OCI-LY1 (cell line): Measurements from ENCODE around the gene FAM120A.
A peak's percentile ranks its signal among the peaks of the same experiment; 100 is the strongest.

Experiments
- H2AFZ ChIP-seq: fragments of 200-600 bp; sonication (generic), shearing (Covaris generic); 2 replicates; pipeline ENCODE4 v1.6.0; 2014; ENCODE audit warnings: antibody characterized with exemption, mild to moderate bottlenecking, low read length
- H3F3A ChIP-seq: fragments of 200-600 bp; sonication (generic), shearing (Covaris generic); 2 replicates; pipeline ENCODE4 v1.6.0; 2014; ENCODE audit warnings: mild to moderate bottlenecking, antibody characterized with exemption, low read length, moderate library complexity; ENCODE audit not compliant: insufficient read depth
- H3K27ac ChIP-seq: fragments of 200-600 bp; sonication (generic); 2 replicates; pipeline ENCODE4 v1.5.1; 2014; ENCODE audit warnings: low read length, mixed run types, mild to moderate bottlenecking, low read depth; ENCODE audit not compliant: poor library complexity, severe bottlenecking
- H3K27me3 ChIP-seq: fragments of 200-600 bp; sonication (generic); 2 replicates; pipeline ENCODE4 v1.6.0; 2014; ENCODE audit warnings: antibody characterized with exemption, mild to moderate bottlenecking, low read length, moderate library complexity; ENCODE audit not compliant: insufficient read depth
- H3K36me3 ChIP-seq: fragments of 200-600 bp; sonication (generic); 2 replicates; pipeline ENCODE4 v1.6.1; 2014; ENCODE audit warnings: mild to moderate bottlenecking, antibody characterized with exemption, low read length, moderate library complexity, mixed read lengths; ENCODE audit not compliant: insufficient read depth
- H3K4me1 ChIP-seq: fragments of 200-600 bp; sonication (generic); 2 replicates; pipeline ENCODE4 v1.5.1; 2014; ENCODE audit warnings: mild to moderate bottlenecking, low read length, moderate library complexity; ENCODE audit not compliant: insufficient read depth, severe bottlenecking
- H3K4me2 ChIP-seq: fragments of 200-600 bp; sonication (generic), shearing (Covaris generic); 2 replicates; pipeline ENCODE4 v1.6.1; 2014; ENCODE audit warnings: low read length
- H3K4me3 ChIP-seq: fragments of 200-600 bp; sonication (generic); 2 replicates; pipeline ENCODE4 v1.5.1; 2014; ENCODE audit warnings: low read length, low read depth, mild to moderate bottlenecking, mixed read lengths; ENCODE audit not compliant: poor library complexity, severe bottlenecking
- H3K79me2 ChIP-seq: fragments of 200-600 bp; shearing (Covaris generic); 2 replicates; pipeline ENCODE4 v1.6.1; 2016; ENCODE audit warnings: mixed run types, low read length, mixed read lengths; ENCODE audit not compliant: insufficient read depth
- H3K9ac ChIP-seq: fragments of 200-600 bp; sonication (generic), shearing (Covaris generic); 2 replicates; pipeline ENCODE4 v1.6.1; 2014; ENCODE audit warnings: mild to moderate bottlenecking, low read length, mixed read lengths
- H3K9me2 ChIP-seq: fragments of 200-600 bp; sonication (generic), shearing (Covaris generic); 2 replicates; pipeline ENCODE4 v1.6.1; 2014; ENCODE audit warnings: low read depth, mild to moderate bottlenecking, low read length, mixed read lengths
- H3K9me3 ChIP-seq: fragments of 200-600 bp; shearing (Covaris generic); 2 replicates; pipeline ENCODE4 v1.6.1; 2014; ENCODE audit warnings: low read length, mixed read lengths
- H4K20me1 ChIP-seq: fragments of 200-600 bp; sonication (generic), shearing (Covaris generic); 2 replicates; pipeline ENCODE4 v1.6.0; 2016; ENCODE audit warnings: mild to moderate bottlenecking, low read length; ENCODE audit not compliant: insufficient read depth
- EZH2 ChIP-seq: fragments of 200-600 bp; sonication (generic), shearing (Covaris generic); IDR thresholded peaks from 2 replicates; pipeline ENCODE4 v1.8.0; 2017; ENCODE audit warnings: borderline replicate concordance, mixed run types, mild to moderate bottlenecking, antibody characterized with exemption, low read length, moderate library complexity, mixed read lengths
- TF ChIP-seq, protein P1 (sequence below): fragments of 200-600 bp; sonication (generic), shearing (Covaris generic); IDR thresholded peaks from 2 replicates; pipeline ENCODE4 v1.5.1; 2017; ENCODE audit warnings: mild to moderate bottlenecking, antibody characterized with exemption, low read length, moderate library complexity, mixed read lengths

FAM120A gene

GRCh38 chr9:93467462-93467861, 16.0 kb downstream of the FAM120A start:
- H3K36me3 ChIP-seq: peaks cover 25% of the 10 kb centered on the region
- H3K4me2 ChIP-seq: peak overlapping the region; percentile 87
- peak overlapping the region; percentile 44 for H3K4me3 ChIP-seq
- no peaks in the 10 kb centered on the region for H3K9me3 ChIP-seq
- peaks cover 97% of the 10 kb centered on the region for H3K79me2 ChIP-seq
- 0 out of 2 replicates have a peak overlapping the region, but pooled peaks have one; percentile 51 for H3K9ac ChIP-seq
- TF ChIP-seq EZH2: no peak
- TF ChIP-seq, protein P1, sequence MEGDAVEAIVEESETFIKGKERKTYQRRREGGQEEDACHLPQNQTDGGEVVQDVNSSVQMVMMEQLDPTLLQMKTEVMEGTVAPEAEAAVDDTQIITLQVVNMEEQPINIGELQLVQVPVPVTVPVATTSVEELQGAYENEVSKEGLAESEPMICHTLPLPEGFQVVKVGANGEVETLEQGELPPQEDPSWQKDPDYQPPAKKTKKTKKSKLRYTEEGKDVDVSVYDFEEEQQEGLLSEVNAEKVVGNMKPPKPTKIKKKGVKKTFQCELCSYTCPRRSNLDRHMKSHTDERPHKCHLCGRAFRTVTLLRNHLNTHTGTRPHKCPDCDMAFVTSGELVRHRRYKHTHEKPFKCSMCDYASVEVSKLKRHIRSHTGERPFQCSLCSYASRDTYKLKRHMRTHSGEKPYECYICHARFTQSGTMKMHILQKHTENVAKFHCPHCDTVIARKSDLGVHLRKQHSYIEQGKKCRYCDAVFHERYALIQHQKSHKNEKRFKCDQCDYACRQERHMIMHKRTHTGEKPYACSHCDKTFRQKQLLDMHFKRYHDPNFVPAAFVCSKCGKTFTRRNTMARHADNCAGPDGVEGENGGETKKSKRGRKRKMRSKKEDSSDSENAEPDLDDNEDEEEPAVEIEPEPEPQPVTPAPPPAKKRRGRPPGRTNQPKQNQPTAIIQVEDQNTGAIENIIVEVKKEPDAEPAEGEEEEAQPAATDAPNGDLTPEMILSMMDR: no peak
- H3K4me1 ChIP-seq: peaks cover 71% of the 10 kb centered on the region
- H3F3A ChIP-seq: no peaks in the 10 kb centered on the region
- no peaks in the 10 kb centered on the region for H4K20me1 ChIP-seq
- H2AFZ ChIP-seq: no peak overlapping the region
- no peaks in the 10 kb centered on the region for H3K9me2 ChIP-seq
- no peaks in the 10 kb centered on the region for H3K27me3 ChIP-seq
- H3K27ac ChIP-seq: peak overlapping the region; percentile 96

DNA sequence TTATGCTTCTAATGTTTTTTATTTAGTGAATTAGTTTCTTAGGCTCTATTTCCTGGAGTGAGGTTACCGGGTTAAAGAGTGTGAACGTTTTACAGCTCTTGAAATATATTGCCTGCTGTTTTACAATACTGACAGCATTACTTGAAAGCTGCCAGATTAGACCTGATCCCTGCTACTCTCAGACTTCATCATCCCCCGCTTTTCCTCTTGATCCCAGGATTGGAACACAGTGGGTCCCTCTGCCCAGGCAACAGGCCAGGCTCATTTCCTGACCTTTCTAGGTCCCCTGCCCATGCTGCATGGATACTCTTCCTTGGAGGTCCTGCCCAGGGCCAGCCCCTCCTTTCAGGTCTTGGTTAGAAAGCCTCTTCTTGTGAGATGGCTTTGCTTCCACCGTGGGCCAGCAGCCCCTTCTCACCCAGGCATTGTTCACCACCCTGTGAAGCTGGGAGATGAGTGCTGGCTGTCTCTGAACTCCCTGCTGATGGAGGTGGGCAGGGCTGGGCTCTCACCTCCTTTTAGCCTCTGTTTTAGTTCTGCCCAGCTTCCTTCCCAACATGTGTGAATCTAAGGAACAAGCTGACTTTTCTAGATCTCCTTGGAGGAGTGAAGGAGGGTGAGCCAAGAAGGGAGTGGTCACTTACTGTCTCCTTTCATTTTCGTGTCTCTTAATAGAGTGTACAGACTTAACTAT, 17.4 kb downstream of the FAM120A start:
- H3K4me3 ChIP-seq: peak overlapping the region; percentile 8
- peaks cover 57% of the 10 kb centered on the region for H3K4me1 ChIP-seq
- H3K4me2 ChIP-seq: peak overlapping the region; percentile 46; the same call in 1 of the 2 replicates

GRCh38 chr9:93470391-93470790, 18.9 kb downstream of the FAM120A start:
- Histone ChIP-seq H2AFZ (no peak overlapping the region), H3K27me3 (no peaks in the 10 kb centered on the region), H3K79me2 (peaks cover 69% of the 10 kb centered on the region), H3K9me3 (no peaks in the 10 kb centered on the region), H3K9ac (no peak overlapping the region), H3K4me2 (no peak overlapping the region), H3K4me3 (no peak overlapping the region), H3K4me1 (peaks cover 42% of the 10 kb centered on the region), H3K27ac (no peak overlapping the region), H3K9me2 (no peaks in the 10 kb centered on the region), H3F3A (no peaks in the 10 kb centered on the region), H4K20me1 (no peaks in the 10 kb centered on the region), H3K36me3 (peaks cover 52% of the 10 kb centered on the region)
- TF ChIP-seq EZH2: no peak
- TF ChIP-seq, protein P1: no peak

More for the DNA sequence above, 17.4 kb downstream of the FAM120A start:
- H4K20me1 ChIP-seq: no peaks in the 10 kb centered on the region
- TF ChIP-seq EZH2: no peak
- TF ChIP-seq, protein P1: no peak
- H3K9me3 ChIP-seq: no peaks in the 10 kb centered on the region
- H2AFZ ChIP-seq: no peak overlapping the region
- no peaks in the 10 kb centered on the region for H3K9me2 ChIP-seq
- peak overlapping the region; percentile 26 for H3K27ac ChIP-seq
- no peaks in the 10 kb centered on the region for H3K27me3 ChIP-seq
- H3K9ac ChIP-seq: peak overlapping the region; percentile 32
- H3K79me2 ChIP-seq: peaks cover 82% of the 10 kb centered on the region
- peaks cover 38% of the 10 kb centered on the region for H3K36me3 ChIP-seq
- no peaks in the 10 kb centered on the region for H3F3A ChIP-seq
